Neutrophil (primary cell): ENCODE measurements around the gene IGF2.
"Not testable (repeated sequence)": the region's sequence is repeated elsewhere in the genome, so short reads cannot be mapped to it uniquely, and the experiment has no call there.

Experiments used
- H3K27ac ChIP-seq: fragments of 200-600 bp; sonication (generic); 2 replicates; pipeline ENCODE4 v1.5.1; 2016; ENCODE audit warnings: mild to moderate bottlenecking, moderate library complexity
- H3K27me3 ChIP-seq: fragments of 200-600 bp; sonication (generic); 2 replicates; pipeline ENCODE4 v1.6.0; 2016; ENCODE audit warnings: mild to moderate bottlenecking
- H3K36me3 ChIP-seq: fragments of 200-600 bp; sonication (generic); 2 replicates; pipeline ENCODE4 v1.5.1; 2017
- H3K4me1 ChIP-seq, 2 experiments: fragments of 200-600 bp in 1 of 2; sonication (generic) in 1 of 2; 1 replicate in 1 of 2; 2 replicates in 1 of 2; pipeline versions ENCODE4 v1.5.1 to v1.6.1; 2013 to 2016; ENCODE audit warnings: low read depth in 1 of 2, low read length in 1 of 2, mild to moderate bottlenecking in 1 of 2, moderate library complexity in 1 of 2; ENCODE audit not compliant: control insufficient read depth in 1 of 2, insufficient read depth in 1 of 2
- H3K4me3 ChIP-seq, 2 experiments: fragments of 200-600 bp in 1 of 2; sonication (generic) in 1 of 2; 1 replicate in 1 of 2; 2 replicates in 1 of 2; pipeline ENCODE4 v1.5.1; 2013 to 2016; ENCODE audit warnings: low read depth in 1 of 2, low read length in 1 of 2, mild to moderate bottlenecking in 1 of 2, moderate library complexity in 1 of 2
- H3K9me3 ChIP-seq: fragments of 200-600 bp; sonication (generic); 2 replicates; pipeline ENCODE4 v1.5.1; 2016
- CTCF ChIP-seq: fragments of 200-600 bp; sonication (generic); IDR thresholded peaks from 2 replicates; pipeline ENCODE4 v1.5.1; 2016; ENCODE audit warnings: antibody characterized with exemption

IGF2 gene

GRCh38 chr11:2178906-2179494 is 39.8 kb upstream of the IGF2 start:
- H3K27me3 ChIP-seq: peaks cover 1% of the 10 kb centered on the region
- no peak for TF ChIP-seq CTCF
- H3K36me3 ChIP-seq: no peaks in the 10 kb centered on the region
- no peaks in the 10 kb centered on the region for H3K4me1 ChIP-seq
- no peak overlapping the region for H3K27ac ChIP-seq
- H3K9me3 ChIP-seq: no peaks in the 10 kb centered on the region
- H3K4me3 ChIP-seq: no peak overlapping the region

DNA sequence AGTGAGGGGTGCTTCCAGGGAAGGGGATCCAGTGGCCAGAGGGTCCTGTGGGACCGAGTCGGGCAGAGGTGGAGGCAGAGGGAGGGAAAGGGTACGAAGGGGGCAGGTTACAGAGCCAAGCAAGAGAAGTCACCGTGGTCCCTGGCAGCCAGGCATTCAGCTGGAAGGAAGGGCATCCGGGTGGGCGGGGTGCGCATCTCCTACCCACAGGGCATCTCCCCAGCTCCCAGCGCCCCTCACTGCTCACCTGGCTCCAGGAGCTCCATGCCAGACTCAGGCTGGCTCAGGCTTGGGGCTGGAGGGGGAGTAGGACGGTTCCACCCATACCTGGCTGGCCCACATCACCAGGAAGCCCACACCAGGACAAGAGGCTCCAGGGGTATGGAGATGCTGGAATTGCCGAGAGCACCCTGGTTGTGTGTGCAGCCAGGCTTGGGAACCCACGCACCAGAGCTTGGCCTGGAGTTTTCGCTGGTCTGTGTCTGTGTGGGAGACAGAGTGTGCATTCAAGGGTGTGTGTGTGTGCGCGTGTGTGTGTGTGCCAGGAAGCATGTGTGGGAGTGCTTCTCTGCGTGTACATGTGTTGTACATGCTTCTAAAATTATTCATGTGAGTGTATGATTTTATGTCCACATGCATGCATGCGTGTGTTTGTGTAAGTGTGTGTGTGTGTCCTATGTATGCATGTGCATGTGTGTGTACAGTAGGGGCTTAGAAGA is 39.0 kb upstream of the IGF2 start:
- not testable (repeated sequence) for H3K36me3 ChIP-seq, H3K27ac ChIP-seq, H3K9me3 ChIP-seq, H3K27me3 ChIP-seq, H3K4me1 ChIP-seq, H3K4me3 ChIP-seq

DNA sequence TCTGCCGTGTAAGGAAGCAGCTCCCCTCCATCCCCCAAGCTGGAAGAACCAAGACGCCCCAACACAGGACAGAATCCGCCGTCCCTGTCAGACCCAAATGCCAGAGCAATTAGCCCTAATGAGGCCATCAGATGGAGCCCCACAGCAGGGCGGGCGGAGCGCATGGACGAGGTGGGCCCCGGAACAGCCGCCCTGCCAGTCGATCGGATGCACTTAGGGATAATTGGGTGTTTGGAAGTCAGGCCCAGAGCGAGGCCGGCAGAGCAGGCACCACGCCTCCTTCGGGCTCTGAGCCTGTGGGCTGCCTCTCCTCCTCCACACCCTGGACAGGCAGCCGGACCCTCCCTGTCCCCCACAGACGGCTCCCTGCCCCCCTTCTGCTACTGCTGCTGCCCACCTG is 37.9 kb upstream of the IGF2 start:
- Histone ChIP-seq H3K27ac (no peak overlapping the region), H3K4me1 (no peaks in the 10 kb centered on the region), H3K4me3 (no peak overlapping the region), H3K27me3 (no peaks in the 10 kb centered on the region), H3K36me3 (no peaks in the 10 kb centered on the region), H3K9me3 (no peaks in the 10 kb centered on the region)
- no peak for TF ChIP-seq CTCF

DNA sequence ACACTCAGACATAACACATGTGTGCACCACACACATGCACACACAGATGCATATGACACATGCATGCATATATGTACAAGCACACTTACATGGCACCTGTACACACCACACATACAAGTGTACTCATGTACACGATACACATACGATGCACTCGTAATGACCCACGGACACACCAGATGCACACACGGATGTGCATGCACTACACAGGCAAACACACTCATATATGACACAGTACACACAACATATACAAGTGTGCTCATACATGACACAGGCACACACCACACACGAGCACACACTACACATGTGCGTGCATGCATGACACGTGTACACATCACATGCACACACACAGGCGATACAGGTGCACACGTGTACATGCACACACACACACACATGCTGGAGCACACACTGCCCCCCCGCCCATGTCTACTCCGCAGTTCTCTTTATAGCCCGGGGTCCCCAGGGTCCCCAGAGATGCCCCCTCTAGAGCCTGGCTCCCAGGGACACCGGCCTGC is 37.3 kb upstream of the IGF2 start:
- Histone ChIP-seq H3K9me3 (no peaks in the 10 kb centered on the region), H3K4me1 (no peaks in the 10 kb centered on the region), H3K27me3 (no peaks in the 10 kb centered on the region), H3K36me3 (no peaks in the 10 kb centered on the region), H3K27ac (no peak overlapping the region), H3K4me3 (no peak overlapping the region)
- TF ChIP-seq CTCF: no peak

DNA sequence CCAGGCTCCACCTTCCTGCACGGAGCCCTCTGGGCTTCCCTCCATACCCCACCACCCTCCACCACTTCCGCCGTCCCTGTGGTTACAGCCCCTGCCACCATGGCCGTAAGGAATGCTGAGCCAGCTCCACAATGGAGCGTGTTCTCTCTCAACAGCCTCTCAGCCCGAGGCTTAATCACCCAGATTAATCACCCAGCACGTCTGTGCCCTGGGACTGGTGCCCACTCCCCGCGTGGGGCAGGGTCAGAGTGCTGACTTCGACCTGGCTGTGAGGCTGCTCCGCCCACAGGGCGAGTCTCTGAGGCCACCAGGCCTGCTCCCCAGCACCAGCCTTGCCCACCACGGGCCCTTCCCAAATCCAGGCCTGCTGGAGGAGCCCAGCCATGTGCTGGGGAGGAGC is 36.5 kb upstream of the IGF2 start:
- H3K4me3 ChIP-seq: no peak overlapping the region
- no peaks in the 10 kb centered on the region for H3K4me1 ChIP-seq
- H3K27me3 ChIP-seq: no peaks in the 10 kb centered on the region
- H3K9me3 ChIP-seq: no peaks in the 10 kb centered on the region
- H3K27ac ChIP-seq: no peak overlapping the region
- TF ChIP-seq CTCF: no peak
- no peaks in the 10 kb centered on the region for H3K36me3 ChIP-seq

DNA sequence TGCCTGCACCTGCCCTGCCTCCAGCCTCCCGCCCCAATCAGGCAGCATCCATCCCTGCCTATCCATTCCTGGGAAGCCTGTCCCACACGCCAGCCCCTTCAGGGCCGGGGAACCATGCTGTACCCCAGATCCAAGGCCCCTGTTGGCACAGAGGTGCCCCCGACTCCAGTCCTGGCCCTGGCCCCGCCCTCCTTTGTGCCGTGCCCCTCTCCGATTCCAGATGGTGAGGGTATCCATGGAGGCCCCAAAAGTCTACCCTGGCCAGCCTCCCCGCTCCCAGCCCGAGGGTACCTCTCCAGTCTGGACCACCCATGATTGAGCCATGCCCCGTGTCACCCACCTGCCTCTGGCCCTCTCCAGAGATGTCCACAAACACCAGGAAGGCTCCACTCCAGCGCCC is 35.2 kb upstream of the IGF2 start:
- Histone ChIP-seq H3K27ac (no peak overlapping the region), H3K36me3 (no peaks in the 10 kb centered on the region), H3K4me3 (no peak overlapping the region), H3K27me3 (peaks cover 9% of the 10 kb centered on the region), H3K9me3 (no peaks in the 10 kb centered on the region), H3K4me1 (no peaks in the 10 kb centered on the region)
- no peak for TF ChIP-seq CTCF
